Superior temporal gyrus (tissue), 1 donor: ENCODE measurements around the gene WRAP53.

Source experiments
- DNase-seq: peaks from one replicate; pipeline ENCODE4 v3.0.0-alpha.2; 2016; ENCODE audit errors: extremely low spot score

Gene WRAP53

DNA sequence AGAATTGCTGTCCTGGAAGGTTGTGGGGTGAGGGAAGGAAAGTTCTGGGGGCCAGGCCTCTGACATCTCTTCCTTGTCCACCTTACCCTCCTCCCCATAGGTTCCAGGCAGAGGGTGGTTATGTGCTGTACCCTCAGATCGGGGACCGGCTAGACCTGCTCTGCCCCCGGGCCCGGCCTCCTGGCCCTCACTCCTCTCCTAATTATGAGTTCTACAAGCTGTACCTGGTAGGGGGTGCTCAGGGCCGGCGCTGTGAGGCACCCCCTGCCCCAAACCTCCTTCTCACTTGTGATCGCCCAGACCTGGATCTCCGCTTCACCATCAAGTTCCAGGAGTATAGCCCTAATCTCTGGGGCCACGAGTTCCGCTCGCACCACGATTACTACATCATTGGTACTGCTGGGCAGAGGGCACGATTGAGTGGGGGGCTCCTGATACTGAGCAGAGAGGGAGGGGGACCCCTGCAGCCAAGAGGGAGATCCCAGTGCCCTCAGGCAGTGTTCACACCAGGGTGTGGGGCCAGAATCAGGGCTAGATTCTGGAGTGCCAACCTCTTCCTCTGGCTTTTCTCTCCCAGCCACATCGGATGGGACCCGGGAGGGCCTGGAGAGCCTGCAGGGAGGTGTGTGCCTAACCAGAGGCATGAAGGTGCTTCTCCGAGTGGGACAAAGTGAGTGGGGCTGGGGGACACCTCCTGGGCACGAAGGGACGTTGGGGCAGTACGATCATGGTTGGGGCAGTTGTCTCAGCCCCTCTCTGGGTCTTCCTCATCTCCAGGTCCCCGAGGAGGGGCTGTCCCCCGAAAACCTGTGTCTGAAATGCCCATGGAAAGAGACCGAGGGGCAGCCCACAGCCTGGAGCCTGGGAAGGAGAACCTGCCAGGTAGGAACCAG, 19.8 kb downstream of the WRAP53 start:
- DNase-seq = no peak

DNA sequence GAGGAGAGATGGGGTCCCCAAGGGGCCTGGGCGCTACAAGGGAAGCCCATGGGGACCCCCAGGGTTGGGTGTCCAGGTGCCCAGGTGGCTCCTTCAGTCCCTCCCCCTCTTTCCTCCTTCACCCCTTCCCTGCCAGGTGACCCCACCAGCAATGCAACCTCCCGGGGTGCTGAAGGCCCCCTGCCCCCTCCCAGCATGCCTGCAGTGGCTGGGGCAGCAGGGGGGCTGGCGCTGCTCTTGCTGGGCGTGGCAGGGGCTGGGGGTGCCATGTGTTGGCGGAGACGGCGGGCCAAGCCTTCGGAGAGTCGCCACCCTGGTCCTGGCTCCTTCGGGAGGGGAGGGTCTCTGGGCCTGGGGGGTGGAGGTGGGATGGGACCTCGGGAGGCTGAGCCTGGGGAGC, 20.8 kb downstream of the WRAP53 start:
- no peak for DNase-seq

DNA sequence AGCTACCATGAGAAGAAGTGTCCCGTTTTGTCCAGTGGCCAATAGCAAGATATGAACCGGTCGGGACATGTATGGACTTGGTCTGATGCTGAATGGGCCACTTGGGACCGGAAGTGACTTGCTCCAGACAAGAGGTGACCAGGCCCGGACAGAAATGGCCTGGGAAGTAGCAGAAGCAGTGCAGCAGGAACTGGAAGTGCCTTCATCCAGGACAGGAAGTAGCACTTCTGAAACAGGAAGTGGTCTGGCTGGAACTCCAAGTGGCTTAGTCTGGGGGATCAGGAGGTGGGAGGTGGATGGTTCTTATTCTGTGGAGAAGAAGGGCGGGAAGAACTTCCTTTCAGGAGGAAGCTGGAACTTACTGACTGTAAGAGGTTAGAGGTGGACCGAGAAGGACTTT, 22.0 kb downstream of the WRAP53 start:
- no peak for DNase-seq

DNA sequence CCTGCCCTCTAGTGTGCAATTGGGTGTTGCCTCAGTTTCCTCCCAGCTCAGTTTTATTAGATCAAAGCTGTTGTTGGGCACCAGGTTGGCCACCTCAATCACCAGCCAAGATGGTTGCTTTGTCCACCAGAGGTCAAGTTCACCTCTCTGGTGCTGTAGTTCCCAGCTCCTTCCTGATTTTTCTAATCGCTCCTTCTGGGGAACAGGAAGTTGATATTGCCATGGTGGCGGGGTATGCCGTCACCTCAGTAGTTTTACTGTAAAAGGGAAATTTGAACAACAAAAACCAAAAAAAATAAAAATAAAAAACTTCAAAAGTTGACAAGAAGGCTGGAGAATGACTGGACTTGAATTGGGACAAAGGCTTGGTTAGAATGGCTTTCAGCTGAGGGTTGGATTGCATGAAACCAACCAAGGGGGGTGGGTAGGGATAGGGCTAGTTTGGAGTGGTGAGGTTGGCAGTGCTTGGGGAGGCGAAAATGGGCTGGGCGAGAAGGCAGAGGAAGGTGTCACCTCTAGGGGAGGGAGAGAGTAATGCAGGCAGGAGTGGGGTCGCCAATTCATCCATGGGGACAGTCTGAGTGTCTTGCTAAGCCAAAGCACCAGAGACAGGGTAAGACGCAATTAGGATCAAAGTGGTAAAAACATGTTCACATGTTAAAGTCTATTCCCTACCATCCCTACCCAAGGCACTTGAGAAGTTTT, 22.9 kb downstream of the WRAP53 start:
- no peak for DNase-seq

GRCh38 chr17:7712111-7712771, 24.0 kb downstream of the WRAP53 start:
- DNase-seq = no peak

- DNase-seq = no peak
These were observed 25.5 kb downstream of the WRAP53 start for GRCh38 chr17:7713782-7714181.

- no peak for DNase-seq
These were observed 26.7 kb downstream of the WRAP53 start for GRCh38 chr17:7714721-7715594.

GRCh38 chr17:7715936-7716886, 27.9 kb downstream of the WRAP53 start:
- DNase-seq = no peak

DNA sequence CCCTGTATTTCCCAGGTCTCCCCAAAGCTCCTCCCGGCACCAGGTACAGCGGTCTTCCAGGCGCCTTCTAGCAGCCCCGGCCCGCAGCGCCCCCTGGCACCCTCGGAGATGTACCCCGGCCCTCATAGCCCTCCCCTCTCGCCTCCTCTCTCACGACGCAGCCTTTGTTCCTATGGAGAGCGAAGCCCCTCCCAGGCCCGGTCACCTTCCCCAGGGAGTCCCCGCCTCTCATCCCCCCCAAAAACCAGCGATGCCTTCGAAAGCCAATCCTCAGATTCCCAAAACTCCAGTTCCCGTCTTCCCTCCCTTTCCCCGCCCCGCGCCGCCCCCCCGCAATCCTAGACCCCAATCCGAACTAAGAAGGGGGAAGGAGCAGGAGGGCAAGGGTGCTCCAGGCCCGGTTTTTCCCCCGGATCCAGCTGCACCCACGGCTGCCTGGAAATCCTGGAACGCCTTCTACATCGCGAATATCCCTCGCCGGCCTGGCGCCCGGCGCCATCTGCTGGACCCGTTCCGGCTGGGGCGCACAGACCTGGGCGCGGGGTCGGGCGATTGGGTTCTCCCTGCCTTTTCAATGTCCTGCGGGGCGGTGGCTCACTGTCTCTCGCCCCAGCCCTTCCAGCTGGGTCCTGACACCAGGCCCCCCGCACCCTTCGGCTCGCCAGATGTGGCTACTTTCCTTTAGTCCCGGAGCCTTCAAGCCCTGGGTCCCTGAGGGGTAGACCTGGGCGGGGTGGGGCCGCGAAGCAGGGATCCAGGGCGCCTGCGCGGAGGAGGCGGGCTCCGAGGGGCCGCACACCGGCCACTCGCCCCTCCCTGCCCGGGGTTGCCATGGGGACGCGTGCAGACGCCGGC, 28.9 kb downstream of the WRAP53 start, which contains the start of gene DNAH2:
Gene DNAH2, plus strand, starts transcription at position 844 of the 855 bp plus-strand sequence. CDS start 1,991 bp downstream, outside the sequence.
- DNase-seq = peak; percentile 77

- DNase-seq = peak; percentile 53
These were observed 29.6 kb downstream of the WRAP53 start for GRCh38 chr17:7717756-7718350.

- no peak for DNase-seq
These were observed 31.4 kb downstream of the WRAP53 start for GRCh38 chr17:7719661-7720060.

GRCh38 chr17:7720125-7720524, 31.8 kb downstream of the WRAP53 start:
- DNase-seq = no peak

DNA sequence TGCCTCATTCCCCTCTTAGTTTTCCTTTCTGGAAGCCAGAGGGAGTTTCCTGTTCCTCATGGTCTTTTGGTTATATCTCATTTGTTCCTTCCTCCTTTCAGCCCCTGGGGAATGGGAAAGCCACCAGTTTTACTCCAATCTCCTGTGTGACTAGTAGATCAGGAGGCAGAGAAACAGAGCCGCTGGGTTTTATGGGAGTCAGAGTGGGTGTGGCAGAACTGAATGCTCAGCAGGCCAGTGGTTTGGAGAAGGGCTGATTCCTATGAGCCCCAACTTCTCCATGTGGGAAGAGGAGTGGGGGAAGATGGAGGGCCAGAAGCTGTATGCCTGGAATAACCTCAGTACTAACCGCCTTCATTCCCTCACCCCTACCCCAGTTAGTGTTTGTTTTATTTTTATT, 33.3 kb downstream of the WRAP53 start:
- DNase-seq = no peak

- no peak for DNase-seq
These were observed 39.6 kb downstream of the WRAP53 start for GRCh38 chr17:7727886-7728285.

DNA sequence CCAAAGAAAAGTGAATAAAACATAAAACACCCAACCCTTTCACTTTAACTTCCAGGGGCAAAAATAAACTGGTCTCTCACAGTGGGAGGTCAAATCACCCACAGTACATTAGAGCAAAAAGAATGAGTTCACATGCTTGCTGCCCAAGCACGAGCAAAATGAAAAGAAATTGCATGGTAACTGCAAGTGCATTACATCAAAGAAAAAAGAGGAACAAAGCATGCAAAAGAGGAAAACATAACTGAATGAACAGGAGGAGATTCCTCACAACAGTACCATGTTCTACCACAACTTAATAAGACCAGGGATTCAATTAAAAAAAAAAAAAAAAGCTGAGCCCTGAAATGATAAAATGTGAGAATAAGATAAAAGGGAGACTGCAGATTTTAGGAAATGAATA, 41.5 kb downstream of the WRAP53 start:
- no peak for DNase-seq

DNA sequence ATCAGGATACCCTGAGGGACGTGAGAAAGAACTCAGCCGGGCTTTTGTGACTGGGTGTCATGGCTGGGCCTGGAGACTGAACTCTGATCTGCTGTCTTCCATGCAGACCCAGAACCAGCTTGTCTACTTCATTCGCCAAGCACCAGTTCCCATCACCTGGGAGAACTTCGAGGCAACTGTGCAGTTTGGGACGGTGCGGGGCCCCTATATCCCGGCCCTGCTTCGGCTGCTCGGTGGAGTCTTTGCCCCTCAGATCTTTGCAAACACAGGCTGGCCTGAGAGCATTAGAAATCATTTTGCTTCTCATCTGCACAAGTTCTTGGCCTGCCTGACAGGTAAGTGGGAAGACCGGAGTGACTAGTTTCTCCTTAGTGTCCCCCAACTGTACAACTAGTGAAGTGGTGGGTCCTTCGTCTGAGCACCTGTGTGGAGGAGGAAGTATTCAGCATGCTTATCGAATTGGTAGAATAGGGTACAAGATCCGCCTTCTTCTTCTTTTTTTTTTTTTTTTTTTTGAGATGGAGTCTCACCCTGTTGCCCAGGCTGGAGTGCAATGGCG, 44.8 kb downstream of the WRAP53 start:
- DNase-seq = no peak

DNA sequence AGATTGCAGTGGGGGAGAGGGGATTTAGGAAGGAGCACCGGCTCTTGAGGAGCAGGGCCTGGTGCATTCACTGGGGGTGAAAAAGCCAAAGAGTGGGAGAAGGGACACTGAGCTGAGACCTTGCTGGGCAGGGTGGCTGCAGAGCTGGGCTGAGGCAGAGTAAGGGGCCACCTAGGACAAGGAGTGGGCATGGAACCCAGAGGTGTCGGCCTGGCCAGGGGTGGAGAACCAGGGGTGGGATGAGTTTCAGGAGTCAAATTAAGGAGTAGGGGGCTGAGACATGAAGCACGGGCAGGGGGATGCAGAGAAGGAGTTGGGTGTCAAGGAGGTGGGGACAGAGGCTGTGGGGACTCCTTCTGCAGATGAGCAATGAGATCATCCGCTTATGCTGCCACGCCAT, 49.3 kb downstream of the WRAP53 start:
- DNase-seq = no peak

DNA sequence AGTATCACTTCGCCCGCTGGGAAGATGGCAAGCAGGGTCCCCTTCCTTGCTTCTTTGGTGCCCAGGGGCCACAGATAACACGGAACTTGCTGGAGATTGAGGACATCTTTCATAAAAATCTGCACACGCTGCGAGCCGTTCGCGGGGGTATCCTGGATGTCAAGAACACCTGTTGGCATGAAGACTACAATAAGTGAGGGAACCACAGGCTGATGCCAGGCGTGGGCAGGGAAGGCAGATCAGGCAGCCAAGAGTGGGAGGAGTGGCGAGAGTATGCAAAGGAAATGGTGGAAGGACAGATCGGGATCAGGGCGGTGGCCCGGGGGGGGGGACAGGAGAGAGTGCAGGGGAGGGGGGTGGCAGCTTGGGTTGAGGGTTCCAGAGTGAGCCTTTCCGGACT, 51.5 kb downstream of the WRAP53 start:
- no peak for DNase-seq
